Measurements from ENCODE around the gene DRD1.

Gene DRD1

GRCh38 chr5:175444060-175444904 lies at the start of gene DRD1:
DRD1 (minus strand) TSS chr5:175444182; CDS start chr5:175443099, 1,083 bp downstream.
- Histone ChIP-seq H3K36me3 (no peaks in the 10 kb centered on the region), H3K9ac (no peak within 1 kb of the TSS), H3K27me3 (peaks cover 34% of the 10 kb centered on the region), H3K27ac (no peak within 1 kb of the TSS), H3K4me2 (peak within 1 kb of the TSS; percentile 73), H4K20me1 (no peaks in the 10 kb centered on the region), H3K9me3 (peaks cover 10% of the 10 kb centered on the region), H3K4me3 (peak within 1 kb of the TSS; percentile 58), H3K4me1 (0 out of 2 replicates have a peak, but pooled peaks cover 5% of the 10 kb centered on the region)
- TF ChIP-seq Cebpa-rat (IDR thresholded peaks at IDR 0.05) = no peak

- Histone ChIP-seq H3K4me3 (no peak overlapping the region), H3K36me3 (peaks cover 98% of the 10 kb centered on the region), H3K9ac (no peak overlapping the region), H3K4me2 (no peak overlapping the region), H3K4me1 (no peaks in the 10 kb centered on the region), H3K27me3 (no peaks in the 10 kb centered on the region), H3K9me3 (no peaks in the 10 kb centered on the region; the same call in 1 of the 2 replicates), H4K20me1 (peaks cover 98% of the 10 kb centered on the region), H3K27ac (no peak overlapping the region)
- no peak for TF ChIP-seq Cebpa-rat (IDR thresholded peaks at IDR 0.05)
Observed at GRCh38 chr5:175493726-175494125, 49.7 kb upstream of the DRD1 start.

GRCh38 chr5:175493260-175493659 lies 49.3 kb upstream of the DRD1 start:
- Histone ChIP-seq H3K36me3 (peaks cover 98% of the 10 kb centered on the region), H4K20me1 (peaks cover 99% of the 10 kb centered on the region)

GRCh38 chr5:175491223-175491622 lies 47.2 kb upstream of the DRD1 start:
- Histone ChIP-seq H3K36me3 (peaks cover 100% of the 10 kb centered on the region), H3K27ac (no peak overlapping the region), H3K4me1 (no peaks in the 10 kb centered on the region), H3K4me3 (no peak overlapping the region), H3K4me2 (no peak overlapping the region), H4K20me1 (peaks cover 99% of the 10 kb centered on the region), H3K9ac (no peak overlapping the region), H3K9me3 (no peaks in the 10 kb centered on the region; the same call in 1 of the 2 replicates), H3K27me3 (no peaks in the 10 kb centered on the region)
- no peak for TF ChIP-seq Cebpa-rat (IDR thresholded peaks at IDR 0.05)

More at GRCh38 chr5:175493260-175493659, 49.3 kb upstream of the DRD1 start:
- no peak overlapping the region for H3K9ac ChIP-seq
- H3K27ac ChIP-seq = no peak overlapping the region
- H3K4me2 ChIP-seq = no peak overlapping the region
- no peaks in the 10 kb centered on the region for H3K27me3 ChIP-seq
- H3K4me1 ChIP-seq = no peaks in the 10 kb centered on the region
- no peaks in the 10 kb centered on the region; the same call in 1 of the 2 replicates for H3K9me3 ChIP-seq
- H3K4me3 ChIP-seq = no peak overlapping the region
- TF ChIP-seq Cebpa-rat (IDR thresholded peaks at IDR 0.05) = no peak

GRCh38 chr5:175489693-175490443 lies 45.9 kb upstream of the DRD1 start:
- Histone ChIP-seq H3K36me3 (peaks cover 100% of the 10 kb centered on the region), H3K9me3 (no peaks in the 10 kb centered on the region; the same call in 1 of the 2 replicates), H4K20me1 (peaks cover 100% of the 10 kb centered on the region), H3K9ac (no peak overlapping the region), H3K4me2 (no peak overlapping the region), H3K4me3 (no peak overlapping the region), H3K4me1 (no peaks in the 10 kb centered on the region), H3K27ac (no peak overlapping the region), H3K27me3 (no peaks in the 10 kb centered on the region)
- TF ChIP-seq Cebpa-rat (IDR thresholded peaks at IDR 0.05) = no peak

GRCh38 chr5:175487514-175488222 lies 43.7 kb upstream of the DRD1 start:
- TF ChIP-seq Cebpa-rat (IDR thresholded peaks at IDR 0.05) = no peak
- Histone ChIP-seq H3K9me3 (no peaks in the 10 kb centered on the region; the same call in 1 of the 2 replicates), H4K20me1 (peaks cover 100% of the 10 kb centered on the region), H3K4me3 (no peak overlapping the region), H3K9ac (no peak overlapping the region), H3K4me1 (no peaks in the 10 kb centered on the region), H3K27me3 (no peaks in the 10 kb centered on the region), H3K27ac (no peak overlapping the region), H3K4me2 (no peak overlapping the region), H3K36me3 (peaks cover 100% of the 10 kb centered on the region)

GRCh38 chr5:175485631-175486030 lies 41.6 kb upstream of the DRD1 start:
- Histone ChIP-seq H3K27me3 (no peaks in the 10 kb centered on the region), H3K4me2 (no peak overlapping the region), H4K20me1 (peaks cover 100% of the 10 kb centered on the region), H3K27ac (no peak overlapping the region), H3K4me3 (no peak overlapping the region), H3K9me3 (no peaks in the 10 kb centered on the region), H3K4me1 (peaks cover 13% of the 10 kb centered on the region), H3K36me3 (peaks cover 96% of the 10 kb centered on the region), H3K9ac (no peak overlapping the region)
- TF ChIP-seq Cebpa-rat (IDR thresholded peaks at IDR 0.05) = no peak

- Histone ChIP-seq H3K27ac (no peak overlapping the region), H3K27me3 (no peaks in the 10 kb centered on the region), H3K4me1 (peaks cover 19% of the 10 kb centered on the region), H3K9me3 (no peaks in the 10 kb centered on the region), H3K4me3 (no peak overlapping the region), H4K20me1 (peaks cover 99% of the 10 kb centered on the region), H3K36me3 (peaks cover 88% of the 10 kb centered on the region), H3K4me2 (no peak overlapping the region), H3K9ac (no peak overlapping the region)
- no peak for TF ChIP-seq Cebpa-rat (IDR thresholded peaks at IDR 0.05)
Observed at GRCh38 chr5:175484829-175485228, 40.8 kb upstream of the DRD1 start.

- Histone ChIP-seq H3K27me3 (no peaks in the 10 kb centered on the region), H3K9ac (no peak overlapping the region), H3K4me3 (no peak overlapping the region), H3K4me2 (no peak overlapping the region), H3K36me3 (peaks cover 83% of the 10 kb centered on the region), H4K20me1 (peaks cover 97% of the 10 kb centered on the region), H3K4me1 (peaks cover 24% of the 10 kb centered on the region), H3K9me3 (no peaks in the 10 kb centered on the region), H3K27ac (no peak overlapping the region)
- no peak for TF ChIP-seq Cebpa-rat (IDR thresholded peaks at IDR 0.05)
Observed at GRCh38 chr5:175484322-175484721, 40.3 kb upstream of the DRD1 start.

Data from BLaER1 (cell line).